T-helper 17 cell (primary cell): ENCODE measurements around the gene ETFRF1. TPM values are rescaled to one million over a fixed set of nuclear protein-coding genes. Genes with fewer than 3 reads are reported as not detected.
A peak's percentile ranks its signal among the peaks of the same experiment; 100 is the strongest.

Experiments used
- ATAC-seq: fragments of 150-1000 bp; cut with Tn5 transposase; 2 replicates; pipeline ENCODE4 v1.10.0; 2021; ENCODE audit warnings: mild to moderate bottlenecking, moderate library complexity
- DNase-seq, 3 donors: peaks; one replicate each; pipeline versions ENCODE4 v3.0.0 to v3.0.0-alpha.2; 2020 to 2021
- H3K9me3 ChIP-seq: one replicate; pipeline ENCODE4 v1.7.0; 2013; ENCODE audit warnings: low read length, mild to moderate bottlenecking; ENCODE audit not compliant: control insufficient read depth, poor library complexity, severe bottlenecking
- H3K27ac Mint-ChIP-seq: one replicate; pipeline ENCODE4 v1.8.0; 2022; ENCODE audit warnings: mild to moderate bottlenecking, moderate library complexity, mixed read lengths
- H3K27me3 Mint-ChIP-seq: one replicate; pipeline ENCODE4 v1.8.0; 2022; ENCODE audit warnings: mixed read lengths
- H3K36me3 Mint-ChIP-seq: one replicate; pipeline ENCODE4 v1.8.0; 2022; ENCODE audit warnings: low read depth, mixed read lengths
- H3K4me1 Mint-ChIP-seq: one replicate; pipeline ENCODE4 v1.8.0; 2022; ENCODE audit warnings: mild to moderate bottlenecking, mixed read lengths
- H3K4me3 Mint-ChIP-seq: one replicate; pipeline ENCODE4 v1.8.0; 2022; ENCODE audit warnings: mild to moderate bottlenecking, moderate library complexity, mixed read lengths
- total RNA-seq, 4 donors: library from RNA in 2 of 4; stranded (reverse) in 2 of 4; gene quantifications; one replicate each; pipeline ENCODE4 v1.2.3 and lab custom pipeline; 2022 to 2026

Gene ETFRF1, protein sequence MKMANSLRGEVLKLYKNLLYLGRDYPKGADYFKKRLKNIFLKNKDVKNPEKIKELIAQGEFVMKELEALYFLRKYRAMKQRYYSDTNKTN
- total RNA-seq (10 to 100 TPM; 23.2 to 28.5 TPM), total RNA-seq (lab: John Stamatoyannopoulos, UW) (8.2 to 14.6 reads per million in 2 donors)

DNA sequence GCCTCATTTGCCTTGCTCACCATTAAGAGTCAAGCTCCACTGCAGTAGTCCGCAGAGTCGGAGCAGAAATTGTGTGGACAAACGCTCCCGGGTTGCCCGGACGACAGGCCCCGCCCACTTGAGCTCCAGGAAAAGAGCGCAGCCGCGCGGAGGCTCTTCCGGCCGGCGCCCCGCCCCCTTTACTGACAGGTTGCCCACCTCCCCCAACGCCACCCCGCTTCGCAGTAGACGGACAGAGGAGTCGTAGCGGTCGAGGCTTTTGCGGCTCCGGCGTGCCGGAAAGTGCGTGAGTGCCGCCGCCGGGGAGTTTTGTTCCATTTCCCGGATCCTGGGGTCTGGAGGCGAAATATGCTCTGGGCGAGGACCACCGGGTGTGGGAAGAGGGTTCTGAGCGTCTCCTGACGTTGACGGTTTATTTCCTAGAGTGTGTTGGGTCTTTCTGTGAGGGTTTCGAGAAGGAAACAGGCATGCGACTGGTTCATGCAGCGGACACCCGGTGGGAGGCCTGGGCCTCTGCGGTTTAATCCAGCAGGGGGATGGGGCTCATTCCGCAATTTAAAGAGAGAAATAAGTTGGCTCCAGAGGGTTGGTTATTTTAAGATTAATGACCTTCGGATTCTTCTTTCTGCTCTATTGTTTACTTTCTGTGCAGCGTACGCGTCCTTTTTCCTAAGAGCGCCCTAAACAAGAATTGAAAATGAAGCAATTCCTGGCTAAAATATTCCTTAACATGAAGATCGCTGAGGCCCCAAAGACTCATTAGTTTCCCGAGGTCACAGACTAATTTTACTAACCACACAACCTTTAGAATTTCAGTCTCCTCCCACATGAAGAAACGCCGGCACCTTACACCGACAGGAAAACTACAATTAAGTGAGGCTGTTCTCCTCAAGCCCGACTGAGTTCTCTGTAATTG lies at the start of gene ETFRF1, which contains the start of gene DNAI7:
Gene ETFRF1, plus strand, starts transcription at position 182 of the 916 bp plus-strand sequence. CDS start 8,720 bp downstream, outside the sequence.
Gene DNAI7, minus strand, starts transcription at position 105 of the 916 bp plus-strand sequence. Its CDS starts 82 bp downstream, at position 23.
- peaks cover 21% of the 10 kb centered on the region for H3K4me1 Mint-ChIP-seq
- H3K27me3 Mint-ChIP-seq = no peaks in the 10 kb centered on the region
- peak within 1 kb of the TSS; percentile 99 for H3K27ac Mint-ChIP-seq
- DNase-seq (peak; percentile 93 to 97 (median 96)), ATAC-seq (peak; percentile 96)
- no peaks in the 10 kb centered on the region for H3K9me3 ChIP-seq
- peaks cover 4% of the 10 kb centered on the region for H3K36me3 Mint-ChIP-seq
- H3K4me3 Mint-ChIP-seq = peak within 1 kb of the TSS; percentile 98

- Mint-ChIP-seq H3K27ac (no peak overlapping the region), H3K4me1 (peaks cover 10% of the 10 kb centered on the region), H3K27me3 (peaks cover 9% of the 10 kb centered on the region), H3K36me3 (peaks cover 4% of the 10 kb centered on the region), H3K4me3 (no peak overlapping the region)
- no peaks in the 10 kb centered on the region for H3K9me3 ChIP-seq
- ATAC-seq = no peak
- DNase-seq = no peak
Observed at GRCh38 chr12:25146686-25147085, 48.4 kb upstream of the ETFRF1 start.

DNA sequence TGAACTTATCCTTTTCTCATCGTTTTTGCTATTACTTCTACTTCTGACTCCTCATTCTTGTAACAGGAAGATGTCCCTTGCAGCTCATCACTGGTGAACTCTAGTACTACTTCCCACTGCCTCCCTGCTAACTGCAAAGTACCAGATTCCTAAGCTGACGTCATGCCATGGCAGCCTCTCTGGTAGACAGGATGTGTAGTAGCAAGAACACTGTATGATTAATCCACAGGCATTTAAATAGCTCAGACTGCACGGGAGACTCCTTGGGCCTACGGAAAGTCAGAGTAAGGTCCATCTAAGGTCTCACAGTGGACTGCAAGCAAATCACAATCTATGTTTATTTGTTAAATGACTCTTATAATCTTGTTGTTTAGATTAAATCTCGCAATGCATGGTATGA lies 43.6 kb upstream of the ETFRF1 start:
- Mint-ChIP-seq H3K4me1 (peaks cover 5% of the 10 kb centered on the region), H3K27me3 (no peaks in the 10 kb centered on the region), H3K4me3 (no peak overlapping the region), H3K36me3 (no peaks in the 10 kb centered on the region), H3K27ac (no peak overlapping the region)
- ATAC-seq = no peak
- DNase-seq = no peak
- H3K9me3 ChIP-seq = no peaks in the 10 kb centered on the region

DNA sequence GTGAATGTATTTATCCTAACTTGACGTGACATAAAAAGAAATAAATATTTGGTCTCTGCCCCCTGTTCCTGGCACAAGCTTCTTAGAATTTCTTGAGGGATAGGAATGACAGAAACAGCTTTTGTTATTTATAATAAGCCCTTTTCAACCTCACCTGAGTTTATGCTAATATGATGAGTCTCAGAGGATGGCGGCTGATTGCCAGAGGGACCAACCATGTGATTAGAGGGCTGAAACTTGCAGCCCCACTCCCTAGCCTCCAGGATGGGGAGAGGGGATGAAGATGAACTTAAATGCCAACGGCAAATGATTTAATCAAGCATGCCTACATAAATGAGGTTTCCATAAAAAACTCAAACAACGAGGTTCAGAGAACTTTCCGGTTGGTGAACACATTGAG lies 43.0 kb upstream of the ETFRF1 start:
- ATAC-seq = no peak
- peaks cover 5% of the 10 kb centered on the region for H3K4me1 Mint-ChIP-seq
- no peak overlapping the region for H3K4me3 Mint-ChIP-seq
- no peaks in the 10 kb centered on the region for H3K27me3 Mint-ChIP-seq
- no peak for DNase-seq
- H3K9me3 ChIP-seq = no peaks in the 10 kb centered on the region
- H3K27ac Mint-ChIP-seq = no peak overlapping the region
- H3K36me3 Mint-ChIP-seq = no peaks in the 10 kb centered on the region

DNA sequence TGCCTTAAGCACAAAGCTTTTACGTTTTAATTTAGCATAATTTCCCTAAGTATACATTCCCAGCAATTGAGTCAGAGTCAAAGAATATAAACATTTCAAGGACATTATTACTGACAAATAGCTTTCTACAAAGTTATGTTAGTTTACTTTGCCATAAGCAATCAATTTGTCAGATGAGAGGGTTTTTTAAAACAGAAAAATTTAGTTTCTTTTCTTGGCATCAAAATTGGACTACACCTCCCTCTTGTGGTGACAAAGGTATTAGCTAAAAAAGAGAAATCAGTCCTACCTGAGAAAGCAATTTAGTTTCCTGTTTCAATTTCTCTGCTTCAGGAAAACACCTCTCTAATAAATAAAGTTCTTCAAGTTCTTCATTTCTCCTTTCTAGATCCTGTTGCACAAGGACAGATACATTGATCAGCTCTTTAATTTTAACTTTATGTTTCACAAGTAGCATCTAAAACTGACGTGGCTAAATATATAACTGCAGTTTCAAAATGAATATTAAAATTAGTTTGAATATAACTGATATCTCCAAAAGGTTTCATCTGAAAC lies 39.9 kb upstream of the ETFRF1 start:
- H3K9me3 ChIP-seq = no peaks in the 10 kb centered on the region
- ATAC-seq (peak; percentile 69), DNase-seq (no peak)
- Mint-ChIP-seq H3K4me1 (peaks cover 5% of the 10 kb centered on the region), H3K27ac (peak overlapping the region; percentile 54), H3K4me3 (no peak overlapping the region), H3K27me3 (no peaks in the 10 kb centered on the region), H3K36me3 (no peaks in the 10 kb centered on the region)

DNA sequence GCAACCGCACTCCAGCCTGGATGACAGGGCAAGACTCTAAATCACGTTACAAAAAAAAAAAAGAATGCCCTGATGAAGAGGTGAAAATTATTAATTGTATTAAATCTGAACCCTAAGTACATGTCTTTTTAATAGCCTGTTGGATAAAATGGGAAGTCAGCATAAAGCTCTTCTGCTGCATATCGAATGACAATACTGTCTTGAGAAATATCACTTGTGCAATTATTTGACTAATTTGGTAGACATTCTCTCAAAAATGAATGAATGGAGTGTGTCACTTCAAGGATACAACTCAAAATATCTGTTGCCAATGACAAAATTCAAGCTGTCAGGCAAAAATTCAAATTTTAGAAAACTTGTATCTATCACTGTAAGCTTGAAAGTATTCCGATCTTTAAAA lies 39.0 kb upstream of the ETFRF1 start:
- Mint-ChIP-seq H3K4me1 (peaks cover 3% of the 10 kb centered on the region), H3K27me3 (peaks cover 5% of the 10 kb centered on the region), H3K4me3 (no peak overlapping the region), H3K27ac (no peak overlapping the region), H3K36me3 (no peaks in the 10 kb centered on the region)
- DNase-seq = no peak
- H3K9me3 ChIP-seq = no peaks in the 10 kb centered on the region
- no peak for ATAC-seq

DNA sequence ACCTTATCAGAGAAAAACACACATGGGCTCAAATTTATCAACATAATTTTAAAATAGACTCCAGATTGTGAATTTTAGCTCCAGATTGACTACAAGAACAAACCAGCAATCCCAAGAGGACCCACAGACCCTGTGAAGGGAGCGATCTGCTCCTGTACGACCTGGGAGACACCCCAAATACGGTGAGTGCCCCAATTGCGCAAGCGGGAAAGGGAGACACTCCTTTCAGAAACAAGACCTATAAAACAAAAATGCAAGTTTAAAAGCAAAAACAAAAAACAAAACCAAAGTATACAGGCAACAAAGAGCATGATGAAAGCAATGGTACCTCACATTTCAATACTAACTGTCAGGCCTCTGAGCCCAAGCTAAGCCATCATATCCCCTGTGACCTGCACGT lies 32.2 kb upstream of the ETFRF1 start:
- ATAC-seq (no peak), DNase-seq (no peak)
- H3K4me3 Mint-ChIP-seq = no peak overlapping the region
- H3K36me3 Mint-ChIP-seq = no peaks in the 10 kb centered on the region
- no peaks in the 10 kb centered on the region for H3K9me3 ChIP-seq
- peaks cover 5% of the 10 kb centered on the region for H3K27me3 Mint-ChIP-seq
- no peak overlapping the region for H3K27ac Mint-ChIP-seq
- no peaks in the 10 kb centered on the region for H3K4me1 Mint-ChIP-seq

DNA sequence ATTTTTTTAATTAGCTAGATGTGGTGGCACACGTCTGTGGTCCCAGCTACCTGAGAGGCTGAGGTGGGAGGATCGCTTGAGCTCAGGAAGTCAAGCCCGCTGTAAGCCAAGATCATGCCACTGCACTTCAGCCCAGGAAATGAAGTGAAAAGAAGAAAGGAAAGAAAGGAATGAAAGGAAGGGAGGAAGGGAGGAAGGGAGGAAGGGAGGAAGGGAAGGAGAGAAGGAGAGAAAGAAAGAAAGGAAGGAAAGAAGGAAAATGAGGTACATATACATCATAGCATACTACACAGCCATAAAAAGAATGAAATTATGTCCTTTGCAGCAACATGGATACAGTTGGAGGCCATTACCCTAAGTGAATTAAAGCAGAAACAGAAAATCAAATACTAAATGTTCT lies 12.3 kb upstream of the ETFRF1 start:
- H3K27me3 Mint-ChIP-seq = peaks cover 4% of the 10 kb centered on the region
- ATAC-seq = no peak
- H3K9me3 ChIP-seq = no peaks in the 10 kb centered on the region
- H3K4me1 Mint-ChIP-seq = peaks cover 12% of the 10 kb centered on the region
- H3K27ac Mint-ChIP-seq = no peak overlapping the region
- no peak for DNase-seq
- peaks cover 8% of the 10 kb centered on the region for H3K36me3 Mint-ChIP-seq
- no peak overlapping the region for H3K4me3 Mint-ChIP-seq

DNA sequence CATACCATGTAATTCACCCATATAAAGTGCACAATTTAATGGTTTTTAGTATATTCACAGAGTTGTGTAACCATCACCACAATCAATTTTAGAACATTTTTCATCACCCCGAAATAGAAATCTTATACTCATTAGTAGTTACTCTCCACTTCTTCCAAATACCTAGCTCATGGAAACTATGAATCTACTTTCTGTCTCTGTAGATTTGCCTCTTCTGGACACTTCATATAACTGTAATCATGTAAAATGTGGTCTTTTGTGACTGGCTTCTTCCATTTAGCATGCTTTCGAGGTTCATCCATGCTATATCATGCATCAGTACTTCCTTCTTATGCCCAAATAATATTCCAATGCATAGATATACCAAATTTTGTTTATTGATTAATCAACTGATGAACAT lies 10.9 kb upstream of the ETFRF1 start:
- no peak overlapping the region for H3K4me3 Mint-ChIP-seq
- H3K27ac Mint-ChIP-seq = no peak overlapping the region
- no peaks in the 10 kb centered on the region for H3K27me3 Mint-ChIP-seq
- peaks cover 8% of the 10 kb centered on the region for H3K36me3 Mint-ChIP-seq
- no peak for ATAC-seq
- DNase-seq = no peak
- no peaks in the 10 kb centered on the region for H3K9me3 ChIP-seq
- H3K4me1 Mint-ChIP-seq = peaks cover 12% of the 10 kb centered on the region

DNA sequence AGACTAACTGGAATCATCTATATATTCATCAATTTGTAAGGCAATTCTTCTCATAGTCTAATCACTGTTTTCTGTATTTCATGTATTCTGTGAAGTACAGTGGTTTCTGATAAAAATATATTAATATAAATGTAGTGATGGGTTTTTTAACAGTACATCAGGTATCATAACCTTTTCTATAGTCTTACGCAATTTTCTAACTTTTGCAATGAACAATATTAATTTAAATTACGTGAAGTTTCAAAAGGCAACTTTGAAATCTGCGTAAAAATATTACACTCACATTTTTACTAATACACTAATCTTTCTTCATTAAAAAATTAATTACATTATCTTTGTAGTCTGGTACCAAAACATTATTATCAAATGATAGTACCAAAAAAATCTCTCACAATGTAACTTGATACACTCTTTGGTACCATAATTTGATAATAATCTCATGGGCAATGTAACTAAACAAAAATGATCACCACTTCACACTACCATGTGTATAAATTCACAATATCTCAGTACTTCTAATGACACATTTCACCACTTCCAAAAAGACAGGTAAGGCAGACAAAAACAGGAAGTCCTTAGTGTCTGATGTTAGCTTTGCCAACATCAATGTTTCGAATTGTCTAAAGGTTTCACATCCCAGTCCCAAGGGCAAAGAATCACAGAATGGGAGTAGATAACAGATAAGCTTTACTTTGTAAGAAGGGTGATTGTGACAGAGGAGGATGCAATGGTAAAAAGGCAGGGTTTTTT lies 8.8 kb upstream of the ETFRF1 start:
- ATAC-seq (peak; percentile 73), DNase-seq (no peak)
- peaks cover 8% of the 10 kb centered on the region for H3K36me3 Mint-ChIP-seq
- H3K4me3 Mint-ChIP-seq = peak overlapping the region; percentile 84
- no peaks in the 10 kb centered on the region for H3K27me3 Mint-ChIP-seq
- no peaks in the 10 kb centered on the region for H3K9me3 ChIP-seq
- H3K27ac Mint-ChIP-seq = peak overlapping the region; percentile 91
- H3K4me1 Mint-ChIP-seq = peaks cover 12% of the 10 kb centered on the region

DNA sequence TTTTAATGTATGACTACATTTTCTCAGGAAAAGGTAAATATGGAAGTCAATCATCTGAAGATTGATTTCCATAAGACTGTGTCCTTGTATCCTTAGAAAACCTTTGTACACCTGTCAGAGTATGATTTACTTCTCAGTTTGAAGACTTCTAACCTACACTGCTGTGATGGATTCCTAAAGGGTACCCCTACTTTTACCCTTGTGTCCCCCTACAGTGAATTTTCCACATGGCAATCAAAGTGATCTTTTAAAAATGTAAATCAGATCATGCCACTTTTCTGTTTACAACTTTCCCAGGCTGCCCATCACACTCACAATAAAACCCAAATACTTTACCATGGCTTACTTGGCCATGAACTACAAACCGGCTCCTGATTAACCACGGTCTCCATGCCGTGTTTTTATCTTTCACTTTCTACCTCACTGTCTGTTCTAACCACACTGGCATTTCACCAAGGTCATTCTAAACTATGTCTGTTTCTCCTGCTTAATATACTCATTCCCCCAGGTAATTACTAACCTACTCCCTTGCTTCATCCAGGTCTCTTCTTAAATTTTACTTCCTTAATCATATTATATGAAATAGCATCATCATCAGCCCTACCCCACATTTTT lies 8.1 kb upstream of the ETFRF1 start:
- no peaks in the 10 kb centered on the region for H3K9me3 ChIP-seq
- Mint-ChIP-seq H3K4me1 (peaks cover 12% of the 10 kb centered on the region), H3K27ac (peak overlapping the region; percentile 91), H3K4me3 (peak overlapping the region; percentile 84), H3K27me3 (no peaks in the 10 kb centered on the region), H3K36me3 (peaks cover 6% of the 10 kb centered on the region)
- DNase-seq (no peak), ATAC-seq (peak; percentile 81)

DNA sequence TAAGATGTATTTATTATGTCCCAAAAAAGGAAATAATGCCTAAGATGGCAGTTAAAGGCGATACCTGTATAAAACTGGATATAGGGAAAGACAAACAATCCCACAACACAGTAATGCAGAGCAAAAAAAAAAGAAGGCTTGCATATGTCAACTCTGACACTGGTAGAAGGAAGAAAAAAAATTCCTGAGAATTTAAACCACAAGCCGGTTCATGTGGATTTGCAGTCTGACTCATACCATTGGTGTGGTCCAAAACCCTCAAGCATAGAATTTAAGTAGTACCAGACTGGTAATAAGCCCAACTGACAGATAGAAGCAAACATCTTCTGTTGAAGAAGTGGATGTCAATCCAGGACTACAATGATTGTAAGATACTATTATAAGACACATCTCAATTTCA lies 7.3 kb upstream of the ETFRF1 start:
- H3K36me3 Mint-ChIP-seq = peaks cover 4% of the 10 kb centered on the region
- H3K27ac Mint-ChIP-seq = peak overlapping the region; percentile 91
- no peak for ATAC-seq
- H3K27me3 Mint-ChIP-seq = no peaks in the 10 kb centered on the region
- H3K4me1 Mint-ChIP-seq = peaks cover 12% of the 10 kb centered on the region
- DNase-seq = no peak
- no peaks in the 10 kb centered on the region for H3K9me3 ChIP-seq
- no peak overlapping the region for H3K4me3 Mint-ChIP-seq
